ENCODE results near the gene HSPA12B. TPM values are rescaled to one million over a fixed set of nuclear protein-coding genes. Genes with fewer than 3 reads are reported as not detected.
A peak's percentile ranks its signal among the peaks of the same experiment; 100 is the strongest.

The HSPA12B gene
- total and polyA plus RNA-seq, 2 of the 13 experiments (the other 11 are each of a cell fraction or from before 2014, with no cell fraction given) = 0.01 TPM; not detected in 1

DNA sequence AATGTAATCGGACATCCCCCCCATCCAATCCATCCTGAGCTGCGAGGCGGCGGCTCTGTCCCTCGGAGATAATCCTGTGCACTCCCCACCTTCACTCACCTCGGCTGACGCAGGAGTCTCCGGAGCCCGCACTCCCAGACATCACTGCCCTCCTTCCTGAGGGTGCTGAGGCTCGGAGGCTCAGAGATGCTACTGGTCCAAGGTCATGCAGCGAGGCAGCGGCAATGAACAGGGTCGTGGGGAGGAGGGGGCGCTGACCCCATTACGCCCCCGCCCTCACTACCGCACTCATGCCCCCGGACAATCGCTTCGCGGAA lies 34.6 kb downstream of the HSPA12B start:
- peak; percentile 10; the same call in 2 of the 3 replicates for ATAC-seq
- CTCF ChIA-PET (ENCODE audit: low intra/inter-chr PET ratio, low total read pairs) = no interaction called here
- Histone ChIP-seq H3K4me2 (ENCODE audit: low read depth, low read length) (peak overlapping the region; percentile 97), H4K20me1 (ENCODE audit: insufficient read depth, low read length) (no peaks in the 10 kb centered on the region), H3K27me3 (ENCODE audit: control insufficient read depth in 1 of 2, insufficient read depth in 2 of 2, low read length in 2 of 2) (no peaks in the 10 kb centered on the region), H3K27ac (ENCODE audit: extremely low read length, insufficient read depth, low read length) (peak overlapping the region; percentile 39), H2AFZ (ENCODE audit: low read length) (no peak overlapping the region), H3K4me3 (replicated peaks in 1 of 3; ENCODE audit: insufficient read depth in 1 of 3, low read depth in 2 of 3, low read length in 3 of 3) (peak overlapping the region; percentile 72 to 93 (median 89)), H3K36me3 (replicated peaks in 1 of 2; ENCODE audit: control insufficient read depth in 1 of 2, insufficient read depth in 2 of 2, low read length in 2 of 2) (no peaks in the 10 kb centered on the region), H3K79me2 (ENCODE audit: insufficient read depth, low read length) (peaks cover 22% of the 10 kb centered on the region), H3K9ac (ENCODE audit: insufficient read depth, low read depth, low read length) (peak overlapping the region; percentile 81), H3K4me1 (ENCODE audit: insufficient read depth, low read length) (peaks cover 69% of the 10 kb centered on the region), H3K9me3 (ENCODE audit: low read length) (no peaks in the 10 kb centered on the region)
- WGBS (ENCODE audit: low lambda C conversion rate) = 3% methylated on average over 16 of the region's 21 CpGs
- in situ Hi-C loops (cut with HindIII; ENCODE audit: extremely low pct_ligation_motif_present, low pct_unique_long_range_greater_than_20kb) = no loop called here
- TSS peak; percentile 50 for BruUV-seq (replicated peaks)
- POLR2A ChIA-PET = interaction anchor here (0.8 to 3.4 kb wide), 11 partner anchors 11 to 369 kb away, joined by 3 to 74 read pairs (median 7); partner anchors contain the start of genes AP5S1, CDC25B, CENPB and MAVS
- DNase-seq (ENCODE audit: low spot score) = no peak
- intact Hi-C loops (cut with micrococcal nuclease; ENCODE audit: unreplicated experiment) = no loop called here
- FAIRE-seq = no peak
- TF ChIP-seq TAF15 (IDR thresholded peaks at IDR 0.05; ENCODE audit: low read depth, low read length, poor library complexity, severe bottlenecking) (no peak), ZMYM2 (CRISPR knock-in tag; IDR thresholded peaks at IDR 0.05) (no peak), ZNF775 (CRISPR knock-in tag; IDR thresholded peaks at IDR 0.05; ENCODE audit: borderline replicate concordance) (no peak; the same call in 1 of the 2 replicates), ZNF225 (CRISPR knock-in tag; IDR thresholded peaks at IDR 0.05) (0 out of 2 replicates have a peak, but pooled peaks have one; percentile 3), POLR2A (IDR thresholded peaks at IDR 0.05; ENCODE audit: insufficient read depth in 1 of 2, low read depth in 2 of 2, low read length in 2 of 2) (no peak), ZNF136 (CRISPR knock-in tag; IDR thresholded peaks at IDR 0.05; ENCODE audit: low read depth) (no peak; the same call in 1 of the 2 replicates), TOPORS (CRISPR knock-in tag; IDR thresholded peaks at IDR 0.05) (0 out of 2 replicates have a peak, but pooled peaks have one; percentile 17), TP53 (CRISPR knock-in tag; conservative IDR thresholded peaks at IDR 0.05) (no peak), STAT5B (CRISPR knock-in tag; IDR thresholded peaks at IDR 0.05) (0 out of 2 replicates have a peak, but pooled peaks have one; percentile 7), NFKBIZ (CRISPR knock-in tag; IDR thresholded peaks at IDR 0.05) (peak; percentile 16; the same call in 1 of the 2 replicates), ZNF367 (CRISPR knock-in tag; IDR thresholded peaks at IDR 0.05; ENCODE audit: borderline replicate concordance) (0 out of 2 replicates have a peak, but pooled peaks have one; percentile 17), ZNF746 (CRISPR knock-in tag; IDR thresholded peaks at IDR 0.05) (peak; percentile 55; the same call in 1 of the 2 replicates), HIVEP1 (CRISPR knock-in tag; IDR thresholded peaks at IDR 0.05) (no peak), GTF2F1 (IDR thresholded peaks at IDR 0.05; ENCODE audit: low read length) (no peak)
- TF ChIP-seq, protein P1, sequence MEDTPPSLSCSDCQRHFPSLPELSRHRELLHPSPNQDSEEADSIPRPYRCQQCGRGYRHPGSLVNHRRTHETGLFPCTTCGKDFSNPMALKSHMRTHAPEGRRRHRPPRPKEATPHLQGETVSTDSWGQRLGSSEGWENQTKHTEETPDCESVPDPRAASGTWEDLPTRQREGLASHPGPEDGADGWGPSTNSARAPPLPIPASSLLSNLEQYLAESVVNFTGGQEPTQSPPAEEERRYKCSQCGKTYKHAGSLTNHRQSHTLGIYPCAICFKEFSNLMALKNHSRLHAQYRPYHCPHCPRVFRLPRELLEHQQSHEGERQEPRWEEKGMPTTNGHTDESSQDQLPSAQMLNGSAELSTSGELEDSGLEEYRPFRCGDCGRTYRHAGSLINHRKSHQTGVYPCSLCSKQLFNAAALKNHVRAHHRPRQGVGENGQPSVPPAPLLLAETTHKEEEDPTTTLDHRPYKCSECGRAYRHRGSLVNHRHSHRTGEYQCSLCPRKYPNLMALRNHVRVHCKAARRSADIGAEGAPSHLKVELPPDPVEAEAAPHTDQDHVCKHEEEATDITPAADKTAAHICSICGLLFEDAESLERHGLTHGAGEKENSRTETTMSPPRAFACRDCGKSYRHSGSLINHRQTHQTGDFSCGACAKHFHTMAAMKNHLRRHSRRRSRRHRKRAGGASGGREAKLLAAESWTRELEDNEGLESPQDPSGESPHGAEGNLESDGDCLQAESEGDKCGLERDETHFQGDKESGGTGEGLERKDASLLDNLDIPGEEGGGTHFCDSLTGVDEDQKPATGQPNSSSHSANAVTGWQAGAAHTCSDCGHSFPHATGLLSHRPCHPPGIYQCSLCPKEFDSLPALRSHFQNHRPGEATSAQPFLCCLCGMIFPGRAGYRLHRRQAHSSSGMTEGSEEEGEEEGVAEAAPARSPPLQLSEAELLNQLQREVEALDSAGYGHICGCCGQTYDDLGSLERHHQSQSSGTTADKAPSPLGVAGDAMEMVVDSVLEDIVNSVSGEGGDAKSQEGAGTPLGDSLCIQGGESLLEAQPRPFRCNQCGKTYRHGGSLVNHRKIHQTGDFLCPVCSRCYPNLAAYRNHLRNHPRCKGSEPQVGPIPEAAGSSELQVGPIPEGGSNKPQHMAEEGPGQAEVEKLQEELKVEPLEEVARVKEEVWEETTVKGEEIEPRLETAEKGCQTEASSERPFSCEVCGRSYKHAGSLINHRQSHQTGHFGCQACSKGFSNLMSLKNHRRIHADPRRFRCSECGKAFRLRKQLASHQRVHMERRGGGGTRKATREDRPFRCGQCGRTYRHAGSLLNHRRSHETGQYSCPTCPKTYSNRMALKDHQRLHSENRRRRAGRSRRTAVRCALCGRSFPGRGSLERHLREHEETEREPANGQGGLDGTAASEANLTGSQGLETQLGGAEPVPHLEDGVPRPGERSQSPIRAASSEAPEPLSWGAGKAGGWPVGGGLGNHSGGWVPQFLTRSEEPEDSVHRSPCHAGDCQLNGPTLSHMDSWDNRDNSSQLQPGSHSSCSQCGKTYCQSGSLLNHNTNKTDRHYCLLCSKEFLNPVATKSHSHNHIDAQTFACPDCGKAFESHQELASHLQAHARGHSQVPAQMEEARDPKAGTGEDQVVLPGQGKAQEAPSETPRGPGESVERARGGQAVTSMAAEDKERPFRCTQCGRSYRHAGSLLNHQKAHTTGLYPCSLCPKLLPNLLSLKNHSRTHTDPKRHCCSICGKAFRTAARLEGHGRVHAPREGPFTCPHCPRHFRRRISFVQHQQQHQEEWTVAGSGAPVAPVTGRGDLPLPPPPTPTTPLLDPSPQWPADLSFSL (CRISPR knock-in tag; IDR thresholded peaks at IDR 0.05) = 0 out of 2 replicates have a peak, but pooled peaks have one; percentile 12
- TF ChIP-seq, protein P2, sequence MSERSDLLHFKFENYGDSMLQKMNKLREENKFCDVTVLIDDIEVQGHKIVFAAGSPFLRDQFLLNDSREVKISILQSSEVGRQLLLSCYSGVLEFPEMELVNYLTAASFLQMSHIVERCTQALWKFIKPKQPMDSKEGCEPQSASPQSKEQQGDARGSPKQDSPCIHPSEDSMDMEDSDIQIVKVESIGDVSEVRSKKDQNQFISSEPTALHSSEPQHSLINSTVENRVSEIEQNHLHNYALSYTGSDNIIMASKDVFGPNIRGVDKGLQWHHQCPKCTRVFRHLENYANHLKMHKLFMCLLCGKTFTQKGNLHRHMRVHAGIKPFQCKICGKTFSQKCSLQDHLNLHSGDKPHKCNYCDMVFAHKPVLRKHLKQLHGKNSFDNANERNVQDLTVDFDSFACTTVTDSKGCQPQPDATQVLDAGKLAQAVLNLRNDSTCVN (CRISPR knock-in tag; IDR thresholded peaks at IDR 0.05; ENCODE audit: borderline replicate concordance) = no peak
- TF ChIP-seq, protein P3, sequence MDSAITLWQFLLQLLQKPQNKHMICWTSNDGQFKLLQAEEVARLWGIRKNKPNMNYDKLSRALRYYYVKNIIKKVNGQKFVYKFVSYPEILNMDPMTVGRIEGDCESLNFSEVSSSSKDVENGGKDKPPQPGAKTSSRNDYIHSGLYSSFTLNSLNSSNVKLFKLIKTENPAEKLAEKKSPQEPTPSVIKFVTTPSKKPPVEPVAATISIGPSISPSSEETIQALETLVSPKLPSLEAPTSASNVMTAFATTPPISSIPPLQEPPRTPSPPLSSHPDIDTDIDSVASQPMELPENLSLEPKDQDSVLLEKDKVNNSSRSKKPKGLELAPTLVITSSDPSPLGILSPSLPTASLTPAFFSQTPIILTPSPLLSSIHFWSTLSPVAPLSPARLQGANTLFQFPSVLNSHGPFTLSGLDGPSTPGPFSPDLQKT (CRISPR knock-in tag; IDR thresholded peaks at IDR 0.05; ENCODE audit: borderline replicate concordance) = no peak

All from HepG2 (cell line).